ENCODE results near the gene IQSEC1. TPM values are rescaled to one million over a fixed set of nuclear protein-coding genes. Genes with fewer than 3 reads are reported as not detected.

The IQSEC1 gene
- polyA plus RNA-seq, 3 donors = 17.7 to 61.7 (median 30.3) TPM

GRCh38 chr3:13093687-13094086 lies 20.5 kb upstream of the IQSEC1 start:
- Histone ChIP-seq H3K79me2 (ENCODE audit: insufficient read depth, low read length) (no peaks in the 10 kb centered on the region), H4K20me1 (ENCODE audit: insufficient read depth, low read length) (no peaks in the 10 kb centered on the region), H2AFZ (ENCODE audit: insufficient read depth, low read depth, low read length, poor library complexity, severe bottlenecking) (no peak overlapping the region), H3K4me2 (replicated peaks; ENCODE audit: extremely low read depth, low read length, poor library complexity, severe bottlenecking) (no peak overlapping the region), H3K36me3 (replicated peaks in 1 of 2; ENCODE audit: control insufficient read depth in 1 of 2, insufficient read depth in 2 of 2, low read length in 2 of 2) (no peaks in the 10 kb centered on the region), H3K27ac (ENCODE audit: low read depth in 1 of 2, low read length in 2 of 2) (no peak overlapping the region), H3K27me3 (ENCODE audit: control insufficient read depth in 2 of 2, insufficient read depth in 2 of 2, low read length in 2 of 2) (peaks cover 0 to 12% of the 10 kb centered on the region in 2 donors), H3K9me3 (replicated peaks in 1 of 2; ENCODE audit: control insufficient read depth in 1 of 2, insufficient read depth in 1 of 2, low read length in 2 of 2) (no peaks in the 10 kb centered on the region), H3K4me3 (replicated peaks in 1 of 3; ENCODE audit: low read depth in 2 of 3, low read length in 3 of 3) (no peak overlapping the region), H3K4me1 (ENCODE audit: control insufficient read depth in 1 of 2, insufficient read depth in 2 of 2, low read length in 2 of 2) (peaks cover 3 to 7% of the 10 kb centered on the region in 2 donors), H3K9ac (ENCODE audit: insufficient read depth, low read length, poor library complexity, severe bottlenecking) (no peak overlapping the region)
- Mint-ChIP-seq H3K9me3 (no peaks in the 10 kb centered on the region), H3K4me1 (peaks cover 22% of the 10 kb centered on the region), H3K4me3 (peak overlapping the region in 1 of 2 donors; percentile 32), H3K27me3 (ENCODE audit: low read depth in 3 of 3) (peaks cover 15 to 22% (median 19%) of the 10 kb centered on the region in 3 donors), H3K36me3 (no peaks in the 10 kb centered on the region), H3K27ac (peak overlapping the region in 1 of 7 donors; percentile 4)
- no peak for DNase-seq
- 82% methylated on average over 9 of the region's 10 CpGs for WGBS (ENCODE audit: insufficient coverage)
- intact Hi-C loops (cut with micrococcal nuclease) = loop anchor here (2.0 to 10.0 kb wide), 4 partner anchors 369 to 561 kb away; no protein-coding TSS in a partner anchor
- TF ChIP-seq, protein P1, sequence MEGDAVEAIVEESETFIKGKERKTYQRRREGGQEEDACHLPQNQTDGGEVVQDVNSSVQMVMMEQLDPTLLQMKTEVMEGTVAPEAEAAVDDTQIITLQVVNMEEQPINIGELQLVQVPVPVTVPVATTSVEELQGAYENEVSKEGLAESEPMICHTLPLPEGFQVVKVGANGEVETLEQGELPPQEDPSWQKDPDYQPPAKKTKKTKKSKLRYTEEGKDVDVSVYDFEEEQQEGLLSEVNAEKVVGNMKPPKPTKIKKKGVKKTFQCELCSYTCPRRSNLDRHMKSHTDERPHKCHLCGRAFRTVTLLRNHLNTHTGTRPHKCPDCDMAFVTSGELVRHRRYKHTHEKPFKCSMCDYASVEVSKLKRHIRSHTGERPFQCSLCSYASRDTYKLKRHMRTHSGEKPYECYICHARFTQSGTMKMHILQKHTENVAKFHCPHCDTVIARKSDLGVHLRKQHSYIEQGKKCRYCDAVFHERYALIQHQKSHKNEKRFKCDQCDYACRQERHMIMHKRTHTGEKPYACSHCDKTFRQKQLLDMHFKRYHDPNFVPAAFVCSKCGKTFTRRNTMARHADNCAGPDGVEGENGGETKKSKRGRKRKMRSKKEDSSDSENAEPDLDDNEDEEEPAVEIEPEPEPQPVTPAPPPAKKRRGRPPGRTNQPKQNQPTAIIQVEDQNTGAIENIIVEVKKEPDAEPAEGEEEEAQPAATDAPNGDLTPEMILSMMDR (IDR thresholded peaks at IDR 0.05) = no peak

DNA sequence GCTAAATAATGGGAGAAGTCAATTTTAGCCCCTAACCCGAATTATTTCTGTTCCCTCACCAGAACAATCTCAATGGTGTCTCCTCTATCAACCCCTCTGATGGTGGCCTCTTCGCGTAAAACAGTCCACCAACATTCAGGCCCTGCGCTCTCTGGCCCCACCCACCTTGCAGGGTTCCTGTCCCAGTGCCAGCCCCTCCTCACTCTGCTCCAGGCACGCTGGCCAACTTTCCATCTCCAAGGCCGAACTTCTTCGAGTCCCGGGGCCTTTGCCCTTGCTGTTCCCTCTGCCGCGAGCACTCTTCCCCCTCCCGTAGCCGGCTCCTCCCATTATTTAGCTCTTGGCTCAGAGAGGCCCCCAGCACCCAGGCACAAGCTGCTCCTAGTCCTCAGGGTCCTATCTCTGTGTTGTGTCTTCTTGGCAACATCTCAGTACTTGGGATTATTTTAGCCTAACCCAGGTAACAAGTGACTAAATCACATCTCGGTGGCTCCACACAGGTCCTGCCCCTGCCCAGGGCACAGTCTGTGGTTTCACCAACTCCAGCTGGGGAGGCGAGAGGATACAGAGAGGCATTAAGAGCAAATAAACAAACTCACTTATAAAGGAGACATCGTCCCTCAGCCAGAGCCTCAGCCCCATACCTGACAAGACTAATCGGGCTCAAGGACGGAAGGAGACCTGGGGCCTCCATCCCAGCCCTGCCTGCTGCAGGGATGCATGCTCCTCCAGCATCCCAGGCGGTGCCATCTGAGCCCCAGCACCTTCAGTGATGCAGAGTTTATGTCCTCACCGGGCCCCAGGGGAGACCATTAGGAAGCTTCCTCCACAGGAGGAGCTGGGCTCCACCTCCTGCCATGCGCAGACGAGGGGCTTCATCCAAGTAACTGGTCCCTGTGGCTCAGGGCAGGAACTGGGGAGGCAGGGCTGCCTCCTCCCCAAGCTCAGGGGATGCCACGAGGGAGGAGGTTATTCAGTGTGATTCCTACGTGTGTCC lies 19.7 kb upstream of the IQSEC1 start:
- Histone ChIP-seq H4K20me1 (ENCODE audit: insufficient read depth, low read length) (no peaks in the 10 kb centered on the region), H3K4me2 (replicated peaks; ENCODE audit: extremely low read depth, low read length, poor library complexity, severe bottlenecking) (no peak overlapping the region), H3K4me1 (ENCODE audit: control insufficient read depth in 1 of 2, insufficient read depth in 2 of 2, low read length in 2 of 2) (peaks cover 3 to 7% of the 10 kb centered on the region in 2 donors), H3K79me2 (ENCODE audit: insufficient read depth, low read length) (no peaks in the 10 kb centered on the region), H2AFZ (ENCODE audit: insufficient read depth, low read depth, low read length, poor library complexity, severe bottlenecking) (no peak overlapping the region), H3K9me3 (replicated peaks in 1 of 2; ENCODE audit: control insufficient read depth in 1 of 2, insufficient read depth in 1 of 2, low read length in 2 of 2) (no peaks in the 10 kb centered on the region), H3K27me3 (ENCODE audit: control insufficient read depth in 2 of 2, insufficient read depth in 2 of 2, low read length in 2 of 2) (peaks cover 0 to 12% of the 10 kb centered on the region in 2 donors), H3K36me3 (replicated peaks in 1 of 2; ENCODE audit: control insufficient read depth in 1 of 2, insufficient read depth in 2 of 2, low read length in 2 of 2) (no peaks in the 10 kb centered on the region), H3K4me3 (replicated peaks in 1 of 3; ENCODE audit: low read depth in 2 of 3, low read length in 3 of 3) (no peak overlapping the region), H3K9ac (ENCODE audit: insufficient read depth, low read length, poor library complexity, severe bottlenecking) (no peak overlapping the region), H3K27ac (ENCODE audit: low read depth in 1 of 2, low read length in 2 of 2) (no peak overlapping the region)
- peaks cover 22% of the 10 kb centered on the region for H3K4me1 Mint-ChIP-seq
- TF ChIP-seq, protein P1 (IDR thresholded peaks at IDR 0.05) = no peak
- H3K27me3 Mint-ChIP-seq (ENCODE audit: low read depth in 3 of 3) = peaks cover 15 to 22% (median 19%) of the 10 kb centered on the region in 3 donors
- intact Hi-C loops (cut with micrococcal nuclease) = loop anchor here (2.0 to 10.0 kb wide), 4 partner anchors 369 to 562 kb away; no protein-coding TSS in a partner anchor
- H3K27ac Mint-ChIP-seq = peak overlapping the region in 1 of 7 donors; percentile 41
- 91% methylated on average over 21 of the region's 23 CpGs for WGBS (ENCODE audit: insufficient coverage)
- no peaks in the 10 kb centered on the region for H3K36me3 Mint-ChIP-seq
- no peaks in the 10 kb centered on the region for H3K9me3 Mint-ChIP-seq
- H3K4me3 Mint-ChIP-seq = no peak overlapping the region
- DNase-seq = no peak
